Kidney (tissue), 14 donors: ENCODE measurements around the gene ABCA1. TPM values are rescaled to one million over a fixed set of nuclear protein-coding genes. Genes with fewer than 3 reads are reported as not detected.

Source experiments
- DNase-seq, 5 donors: peaks; one replicate each; pipeline ENCODE4 v3.0.0-alpha.2; 2013 to 2020
- FAIRE-seq: peaks from 2 replicates; lab custom pipeline; 2012; peaks lifted over from hg19 to GRCh38; lab: Jason Lieb, UNC
- H3K27ac ChIP-seq, 2 donors: one replicate each; pipeline ENCODE4 v1.7.0; 2013; ENCODE audit warnings: low read depth in 2 of 2, low read length in 2 of 2, inconsistent platforms in 1 of 2
- H3K27me3 ChIP-seq: one replicate; pipeline ENCODE4 v1.7.1; 2013; ENCODE audit warnings: low read length, inconsistent platforms; ENCODE audit not compliant: control insufficient read depth, insufficient read depth
- H3K36me3 ChIP-seq, 3 donors: one replicate each; pipeline versions ENCODE4 v1.7.0 to v1.7.1; 2013; ENCODE audit warnings: low read length in 3 of 3, control low read depth in 1 of 3, inconsistent platforms in 1 of 3; ENCODE audit not compliant: insufficient read depth in 3 of 3, control insufficient read depth in 2 of 3
- H3K4me1 ChIP-seq, 3 donors: one replicate each; pipeline versions ENCODE4 v1.7.0 to v1.7.1; 2013; ENCODE audit warnings: low read length in 3 of 3, inconsistent platforms in 1 of 3, low read depth in 1 of 3; ENCODE audit not compliant: control insufficient read depth in 2 of 3, insufficient read depth in 2 of 3
- H3K4me3 ChIP-seq, 3 donors: one replicate each; pipeline versions ENCODE4 v1.7.0 to v1.8.1; 2013; ENCODE audit warnings: low read length in 3 of 3, control low read depth in 1 of 3, inconsistent platforms in 1 of 3
- H3K9ac ChIP-seq, 3 donors: one replicate each; pipeline versions ENCODE4 v1.7.0 to v1.7.1; 2013; ENCODE audit warnings: low read length in 3 of 3, control low read depth in 1 of 3, inconsistent platforms in 1 of 3
- H3K9me3 ChIP-seq, 3 donors: one replicate each; pipeline versions ENCODE4 v1.7.0 to v1.7.1; 2013; ENCODE audit warnings: low read length in 3 of 3, control low read depth in 1 of 3, inconsistent platforms in 1 of 3; ENCODE audit not compliant: control insufficient read depth in 2 of 3, insufficient read depth in 1 of 3
- intact Hi-C: fragments of 100-400 bp; cut with DNase I; formaldehyde crosslinking; loops from one replicate; pipeline ENCODE4 v1.11.1; 2022
- polyA plus RNA-seq: library from polyadenylated mRNA; stranded (reverse); fragments of 350-450 nt; fragmentation: Illumina TruSeq; extraction: RNeasy Lipid Tissue Mini Kit (QIAGEN cat#74804); gene quantifications from one replicate; pipeline ENCODE4 v1.2.3, GENCODE V29; 2014; ENCODE audit warnings: low read depth, low replicate concordance; ENCODE audit not compliant: insufficient read depth
- total RNA-seq: library from RNA; stranded (reverse); fragmentation: NEBNext Ultra II Directional; extraction: Animal tissue kit (Norgen Biotek cat#: 25700); gene quantifications from one replicate; pipeline ENCODE4 v1.2.1, GENCODE V29; 2021
- TF ChIP-seq, protein P1 (sequence below): IDR thresholded peaks from 3 replicates; pipeline ENCODE4 v1.5.1; 2012; ENCODE audit warnings: mild to moderate bottlenecking, moderate library complexity, borderline replicate concordance; ENCODE audit not compliant: insufficient read depth; ENCODE audit errors: extremely low read depth
- donor health status: control.
- donor health status: control.
- donor health status: control.
- donor health status: control.
- donor health status: control.
- donor health status: DM: yes; HTN: yes; CAD: no.
- donor health status: Normal renal cell carcinoma (clear cell type).

The ABCA1 gene
- total and polyA plus RNA-seq, 2 donors from 2014 or later, result 1.4 to 26.1 TPM

DNA sequence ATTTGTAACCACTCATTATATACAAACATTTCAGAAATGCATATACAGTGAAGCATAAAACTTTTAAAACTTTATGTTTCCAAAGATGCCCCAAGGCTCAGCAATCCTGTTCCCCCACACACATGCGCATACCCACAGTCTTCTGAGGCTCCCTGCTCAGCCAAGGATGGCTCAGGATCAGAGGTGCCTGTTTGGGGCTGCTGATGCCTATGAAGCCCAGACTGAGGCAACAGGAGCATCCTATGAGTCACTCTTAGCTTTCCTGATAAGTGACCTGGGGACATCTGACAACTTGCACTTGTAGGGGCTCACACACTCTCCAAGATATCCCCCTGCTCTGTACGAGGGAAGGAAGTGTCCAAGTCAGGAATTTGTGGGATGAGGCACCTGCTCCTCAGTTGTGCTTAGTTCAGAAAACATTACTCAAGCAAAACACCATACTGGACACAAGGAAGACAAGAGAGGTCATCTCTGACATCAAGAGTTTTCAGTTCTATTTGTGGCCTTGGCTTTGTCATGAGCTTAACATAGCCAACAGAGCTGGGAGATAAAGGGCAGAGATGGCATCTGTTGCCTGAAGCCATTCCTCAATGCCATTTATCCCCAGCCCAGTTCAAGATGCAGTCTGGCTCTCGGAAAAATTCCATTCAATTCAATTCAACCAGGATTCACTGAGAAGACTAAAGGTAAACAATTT, 101.7 kb downstream of the ABCA1 start:
- H3K9me3 ChIP-seq, result no peaks in the 10 kb centered on the region
- TF ChIP-seq, protein P1, sequence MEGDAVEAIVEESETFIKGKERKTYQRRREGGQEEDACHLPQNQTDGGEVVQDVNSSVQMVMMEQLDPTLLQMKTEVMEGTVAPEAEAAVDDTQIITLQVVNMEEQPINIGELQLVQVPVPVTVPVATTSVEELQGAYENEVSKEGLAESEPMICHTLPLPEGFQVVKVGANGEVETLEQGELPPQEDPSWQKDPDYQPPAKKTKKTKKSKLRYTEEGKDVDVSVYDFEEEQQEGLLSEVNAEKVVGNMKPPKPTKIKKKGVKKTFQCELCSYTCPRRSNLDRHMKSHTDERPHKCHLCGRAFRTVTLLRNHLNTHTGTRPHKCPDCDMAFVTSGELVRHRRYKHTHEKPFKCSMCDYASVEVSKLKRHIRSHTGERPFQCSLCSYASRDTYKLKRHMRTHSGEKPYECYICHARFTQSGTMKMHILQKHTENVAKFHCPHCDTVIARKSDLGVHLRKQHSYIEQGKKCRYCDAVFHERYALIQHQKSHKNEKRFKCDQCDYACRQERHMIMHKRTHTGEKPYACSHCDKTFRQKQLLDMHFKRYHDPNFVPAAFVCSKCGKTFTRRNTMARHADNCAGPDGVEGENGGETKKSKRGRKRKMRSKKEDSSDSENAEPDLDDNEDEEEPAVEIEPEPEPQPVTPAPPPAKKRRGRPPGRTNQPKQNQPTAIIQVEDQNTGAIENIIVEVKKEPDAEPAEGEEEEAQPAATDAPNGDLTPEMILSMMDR, result no peak
- peaks cover 2 to 18% (median 4%) of the 10 kb centered on the region in 3 donors for H3K4me1 ChIP-seq
- no peak for DNase-seq
- no peak overlapping the region for H3K9ac ChIP-seq
- H3K27me3 ChIP-seq, result no peaks in the 10 kb centered on the region
- peaks cover 8 to 50% (median 35%) of the 10 kb centered on the region in 3 donors for H3K36me3 ChIP-seq
- no peak for FAIRE-seq
- no peak overlapping the region for H3K27ac ChIP-seq
- no peak overlapping the region for H3K4me3 ChIP-seq
- intact Hi-C loops, result no loop called here

- H3K4me1 ChIP-seq, result peaks cover 2 to 17% (median 10%) of the 10 kb centered on the region in 3 donors
- intact Hi-C loops, result no loop called here
- no peak overlapping the region for H3K4me3 ChIP-seq
- TF ChIP-seq, protein P1, result no peak
- H3K36me3 ChIP-seq, result peaks cover 5 to 40% (median 25%) of the 10 kb centered on the region in 3 donors
- no peaks in the 10 kb centered on the region for H3K27me3 ChIP-seq
- DNase-seq, result no peak
- H3K9ac ChIP-seq, result no peak overlapping the region
- H3K27ac ChIP-seq, result no peak overlapping the region
- no peaks in the 10 kb centered on the region for H3K9me3 ChIP-seq
- FAIRE-seq, result no peak
Observed at GRCh38 chr9:104820336-104820735, 107.6 kb downstream of the ABCA1 start.

GRCh38 chr9:104819033-104819432, 108.9 kb downstream of the ABCA1 start:
- intact Hi-C loops, result no loop called here
- FAIRE-seq, result no peak
- peaks cover 0 to 9% (median 7%) of the 10 kb centered on the region in 3 donors for H3K4me1 ChIP-seq
- no peak overlapping the region for H3K27ac ChIP-seq
- DNase-seq, result no peak
- H3K27me3 ChIP-seq, result no peaks in the 10 kb centered on the region
- TF ChIP-seq, protein P1, result no peak
- no peaks in the 10 kb centered on the region for H3K9me3 ChIP-seq
- no peak overlapping the region for H3K9ac ChIP-seq
- H3K4me3 ChIP-seq, result no peak overlapping the region
- peaks cover 2 to 40% (median 22%) of the 10 kb centered on the region in 3 donors for H3K36me3 ChIP-seq
